ENCODE measurements around the gene CD1B.
A peak's percentile ranks its signal among the peaks of the same experiment; 100 is the strongest.
"Not testable (repeated sequence)": the region's sequence is repeated elsewhere in the genome, so short reads cannot be mapped to it uniquely, and the experiment has no call there.

Gene CD1B

DNA sequence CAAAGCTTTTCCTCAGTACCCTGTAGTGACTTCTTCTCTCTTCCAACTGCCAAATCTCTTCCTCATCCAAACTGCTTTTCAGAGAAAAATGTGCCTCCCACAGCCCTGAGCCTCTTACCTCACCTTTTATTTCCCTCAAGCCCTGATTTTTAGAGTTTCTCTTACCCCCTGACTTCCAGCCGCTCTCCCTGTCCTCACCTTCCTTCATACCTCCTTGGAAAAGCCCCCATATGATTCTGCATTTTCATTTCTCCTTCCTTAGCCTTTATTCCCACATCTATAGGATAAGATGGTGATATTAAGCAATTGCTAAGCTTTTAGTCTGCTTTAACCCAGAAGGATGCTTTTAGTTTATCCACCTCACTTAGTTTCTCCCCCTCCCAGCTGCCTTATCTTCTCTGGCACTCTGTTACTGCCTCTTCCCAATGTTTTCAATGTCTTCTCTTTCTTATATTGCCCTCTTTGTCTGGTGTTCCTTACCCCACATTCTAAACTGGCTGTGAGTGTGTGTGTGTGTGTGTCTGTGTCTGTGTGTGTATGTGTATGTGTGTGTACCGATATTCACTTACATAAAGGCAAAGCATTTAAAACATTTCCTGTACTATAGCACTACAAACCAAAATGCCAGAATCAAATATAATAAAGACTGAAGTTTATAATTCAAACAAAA lies at the start of gene CD1B:
Gene CD1B, minus strand, starts transcription at position 51 of the 670 bp plus-strand sequence. CDS start 108 bp downstream, outside the sequence.
- no peak for DNase-seq

DNA sequence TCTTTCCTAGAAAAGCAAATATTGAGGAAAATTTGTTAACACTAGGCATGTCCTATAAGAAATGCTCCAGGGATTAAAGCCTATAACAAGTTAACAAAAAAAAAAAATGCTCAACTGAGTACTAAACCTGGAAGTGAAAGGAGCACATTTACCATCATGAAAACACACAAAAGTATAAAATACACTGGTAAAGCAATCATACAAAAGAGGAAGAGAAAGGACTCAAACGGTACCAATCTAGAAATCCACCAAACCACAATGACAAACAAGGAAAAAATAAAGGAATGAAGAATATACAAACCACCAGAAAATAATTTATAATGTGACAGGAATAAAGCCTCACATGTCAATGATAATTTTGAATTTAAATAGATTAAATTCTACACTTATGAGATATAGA lies 43.5 kb upstream of the CD1B start:
- DNase-seq: no peak

DNA sequence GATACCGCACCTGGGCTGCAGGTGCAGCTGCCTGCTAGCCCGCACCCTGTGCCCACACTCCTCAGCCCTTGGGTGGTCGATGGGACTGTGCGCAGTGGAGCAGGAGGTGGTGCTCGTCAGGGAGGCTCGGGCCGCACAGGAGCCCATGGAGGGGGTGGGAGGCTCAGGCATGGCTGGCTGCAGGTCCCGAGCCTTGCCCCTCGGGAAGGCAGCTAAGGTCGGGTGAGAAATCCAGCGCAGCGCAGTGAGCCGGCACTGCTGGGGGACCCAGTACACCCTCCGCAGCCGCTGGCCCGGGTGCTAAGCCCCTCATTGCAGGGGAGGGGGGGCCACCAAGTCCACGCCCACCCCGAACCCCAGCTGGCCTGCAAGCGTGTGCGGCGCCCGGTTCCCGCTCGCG lies 42.8 kb upstream of the CD1B start:
- DNase-seq: not testable (repeated sequence)

DNA sequence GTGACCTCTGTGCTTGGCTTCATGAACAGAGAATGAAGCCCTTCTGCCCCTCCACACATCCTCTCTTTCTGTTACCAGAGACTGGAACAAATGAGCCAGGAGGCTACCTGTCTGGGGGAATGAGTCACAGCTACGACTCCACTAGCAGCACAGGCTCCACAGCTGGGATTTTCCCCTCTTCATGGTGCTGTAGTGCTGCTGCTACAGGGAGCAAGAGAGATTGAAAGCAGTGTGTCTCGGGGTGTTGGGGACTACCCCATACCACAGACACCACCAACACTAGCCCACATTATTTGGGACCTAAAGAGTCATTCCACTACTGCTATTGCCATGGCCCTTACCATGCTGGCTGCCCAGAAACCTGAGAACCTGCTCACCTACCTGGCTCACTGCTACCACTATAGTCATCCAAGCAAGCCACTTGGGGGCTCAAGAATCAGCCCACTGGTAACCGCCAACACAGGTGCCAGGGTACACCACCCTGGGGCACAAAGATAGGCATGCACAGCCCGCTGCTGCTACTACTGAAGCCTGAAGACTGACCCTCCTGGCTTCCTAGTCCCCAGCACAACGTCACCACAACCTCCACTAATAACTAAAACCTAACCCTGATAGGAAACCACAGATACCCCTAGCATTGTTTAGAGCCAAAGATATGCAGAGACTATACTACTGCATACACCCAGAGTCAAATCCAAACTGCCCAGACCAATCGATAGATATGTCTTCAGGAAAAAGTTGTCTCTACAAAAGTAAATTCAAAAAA lies 40.0 kb upstream of the CD1B start:
- peak; percentile 64 for DNase-seq

DNA sequence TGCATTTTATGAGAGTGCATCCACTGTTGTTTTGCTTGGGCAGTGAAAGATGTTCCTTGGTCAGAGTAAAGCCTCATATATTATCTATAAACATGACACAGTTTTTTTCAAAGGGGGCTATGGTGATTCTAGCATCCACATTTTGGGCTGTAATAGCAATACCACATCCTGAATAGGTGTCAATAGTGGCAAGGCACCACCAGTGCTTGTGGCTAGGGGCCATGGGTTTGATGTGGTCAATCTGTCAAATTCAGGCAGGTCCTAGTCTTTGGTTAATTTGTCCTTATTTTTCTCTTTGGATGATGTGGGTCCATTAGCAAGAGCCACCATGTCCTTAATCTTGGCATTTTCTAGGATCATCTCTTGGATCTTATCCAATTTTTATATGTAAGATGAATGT lies 35.5 kb upstream of the CD1B start:
- DNase-seq: no peak

DNA sequence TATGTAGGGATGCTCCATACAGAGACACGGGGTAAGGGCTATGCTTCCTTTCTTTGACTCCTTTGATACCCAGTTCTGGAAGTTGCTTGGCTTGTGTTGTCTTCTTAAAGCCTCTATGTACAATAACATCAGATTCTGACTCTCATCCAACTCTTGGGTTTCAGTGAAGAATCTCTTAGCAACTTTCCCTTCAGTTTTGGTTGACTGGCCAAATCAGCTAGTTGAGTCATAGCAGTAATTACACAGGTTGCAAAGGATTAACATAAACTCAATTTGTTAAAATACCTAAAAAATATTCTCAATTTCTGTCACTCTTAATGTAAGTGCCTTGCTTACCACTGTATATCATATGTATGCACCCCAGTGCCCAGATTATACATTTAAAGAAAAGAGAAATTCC lies 31.6 kb upstream of the CD1B start:
- no peak for DNase-seq

DNA sequence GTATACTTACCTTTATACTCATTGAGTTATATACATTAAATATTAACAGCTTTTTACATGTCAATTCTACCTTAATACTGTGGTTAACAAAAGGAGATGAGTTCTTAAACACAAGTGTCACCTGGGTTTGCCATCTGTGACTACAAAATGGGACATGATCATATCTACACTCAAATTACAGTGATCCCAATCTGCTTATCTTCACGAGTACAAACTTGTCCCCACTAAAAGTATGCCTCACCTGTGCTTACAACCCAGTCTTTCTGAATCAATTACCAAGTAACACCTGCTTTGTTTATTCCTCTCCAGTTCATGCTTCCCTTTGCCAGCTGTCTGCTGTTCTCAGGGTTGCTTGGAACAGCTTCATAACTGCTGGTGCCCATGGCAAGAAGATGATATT lies 31.2 kb upstream of the CD1B start:
- DNase-seq: no peak

DNA sequence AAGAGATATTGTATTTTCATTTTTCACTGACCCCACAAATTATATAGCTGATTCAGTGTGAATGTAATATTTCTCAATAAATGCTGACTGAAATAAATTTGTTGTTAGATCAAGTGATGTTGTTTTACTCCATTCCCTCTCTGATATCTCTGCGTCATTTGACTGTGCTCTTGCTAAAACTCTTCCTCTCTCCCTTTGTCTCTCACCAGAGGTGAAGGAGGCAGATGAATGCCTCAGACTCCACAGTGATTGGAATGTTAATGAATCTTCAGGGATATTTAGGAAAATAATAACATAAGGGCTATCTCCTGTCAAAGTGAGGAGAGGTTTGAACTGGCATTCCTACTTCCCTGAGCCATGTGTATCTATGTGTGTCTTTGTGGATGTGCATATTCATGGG lies 26.1 kb upstream of the CD1B start:
- DNase-seq: no peak

DNA sequence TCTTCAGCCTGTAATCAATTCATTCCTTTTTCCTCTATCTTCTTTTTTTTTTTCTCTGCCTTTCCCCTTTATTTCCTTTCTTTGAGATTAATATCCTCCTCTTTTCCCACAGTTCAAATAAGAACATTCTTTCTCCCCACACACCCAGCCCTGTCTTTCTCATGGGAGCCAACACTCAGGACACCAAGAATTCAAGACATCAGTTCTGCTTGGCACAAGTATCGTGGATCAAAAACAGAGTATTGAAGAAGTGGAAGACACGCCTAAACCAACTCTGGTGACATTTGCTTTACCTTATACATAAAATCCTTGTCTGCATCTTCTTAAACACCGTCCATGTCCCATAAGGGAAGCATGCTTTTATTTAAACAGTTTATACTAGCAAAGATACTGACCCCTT lies 25.3 kb upstream of the CD1B start:
- DNase-seq: no peak

DNA sequence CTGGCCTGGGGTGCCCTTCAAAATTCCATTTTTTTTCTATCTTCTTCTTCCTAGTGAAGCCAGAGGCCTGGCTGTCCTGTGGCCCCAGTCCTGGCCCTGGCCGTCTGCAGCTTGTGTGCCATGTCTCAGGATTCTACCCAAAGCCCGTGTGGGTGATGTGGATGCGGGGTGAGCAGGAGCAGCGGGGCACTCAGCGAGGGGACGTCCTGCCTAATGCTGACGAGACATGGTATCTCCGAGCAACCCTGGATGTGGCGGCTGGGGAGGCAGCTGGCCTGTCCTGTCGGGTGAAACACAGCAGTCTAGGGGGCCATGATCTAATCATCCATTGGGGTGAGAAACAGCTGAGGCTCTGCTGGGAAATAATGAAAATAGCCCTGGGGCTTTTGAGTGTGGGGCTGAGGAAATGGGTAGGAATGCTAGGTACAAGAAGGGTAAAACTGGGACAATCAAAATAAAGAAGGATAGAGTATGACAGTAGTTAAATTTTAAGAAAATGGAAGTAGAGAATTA lies 24.5 kb upstream of the CD1B start:
- no peak for DNase-seq

DNA sequence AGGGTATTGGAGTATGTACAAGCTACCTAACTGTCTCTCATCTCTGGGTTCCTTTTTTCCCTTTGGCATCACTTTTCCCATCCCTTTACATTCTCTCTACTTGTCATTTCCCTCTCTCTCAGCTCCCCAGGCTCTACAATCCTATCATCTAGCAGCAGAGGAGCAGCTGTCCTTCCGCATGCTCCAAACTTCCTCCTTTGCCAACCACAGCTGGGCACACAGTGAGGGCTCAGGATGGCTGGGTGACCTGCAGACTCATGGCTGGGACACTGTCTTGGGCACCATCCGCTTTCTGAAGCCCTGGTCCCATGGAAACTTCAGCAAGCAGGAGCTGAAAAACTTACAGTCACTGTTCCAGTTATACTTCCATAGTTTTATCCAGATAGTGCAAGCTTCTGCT lies 22.9 kb upstream of the CD1B start:
- DNase-seq: no peak

DNA sequence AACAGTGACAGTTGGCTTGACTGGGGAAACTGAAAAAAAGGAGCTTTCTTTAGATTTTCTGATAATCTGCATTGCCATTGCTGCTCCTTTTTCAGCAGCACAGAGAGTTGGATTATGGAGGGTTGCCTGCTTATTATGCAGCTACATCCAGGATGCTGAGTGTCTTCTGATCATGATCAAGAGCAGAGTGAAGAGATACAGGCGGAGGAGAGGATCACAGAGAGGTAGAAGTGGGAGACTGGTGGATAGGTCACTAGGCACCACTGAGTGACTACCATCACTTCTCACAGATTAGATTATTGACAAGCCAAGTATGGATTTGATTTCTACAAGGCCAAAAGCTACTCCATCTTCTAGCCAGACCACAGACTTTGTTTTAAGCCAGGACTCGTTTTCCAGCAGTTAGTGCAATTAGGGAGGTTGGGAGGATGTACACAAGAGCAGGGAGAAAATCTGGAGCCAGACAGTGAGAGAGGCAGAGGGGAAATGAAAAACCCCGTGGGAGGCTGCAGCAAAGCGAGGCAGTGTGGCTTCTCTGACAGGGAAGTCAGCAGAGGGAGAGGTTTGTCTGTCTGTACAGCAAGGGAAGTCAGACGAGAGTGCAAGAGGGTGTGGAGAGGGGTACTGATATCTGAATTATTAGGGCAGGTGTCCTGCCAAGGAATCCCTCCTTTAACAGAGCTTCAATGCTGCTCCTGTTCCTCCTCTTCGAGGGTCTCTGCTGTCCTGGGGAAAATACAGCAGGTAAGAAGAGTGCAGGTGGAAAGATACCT lies 22.2 kb upstream of the CD1B start, which contains the start of gene CD1E:
Gene CD1E, plus strand, starts transcription at position 592 of the 773 bp plus-strand sequence. Its CDS starts 95 bp downstream, at position 687.
- no peak for DNase-seq

DNA sequence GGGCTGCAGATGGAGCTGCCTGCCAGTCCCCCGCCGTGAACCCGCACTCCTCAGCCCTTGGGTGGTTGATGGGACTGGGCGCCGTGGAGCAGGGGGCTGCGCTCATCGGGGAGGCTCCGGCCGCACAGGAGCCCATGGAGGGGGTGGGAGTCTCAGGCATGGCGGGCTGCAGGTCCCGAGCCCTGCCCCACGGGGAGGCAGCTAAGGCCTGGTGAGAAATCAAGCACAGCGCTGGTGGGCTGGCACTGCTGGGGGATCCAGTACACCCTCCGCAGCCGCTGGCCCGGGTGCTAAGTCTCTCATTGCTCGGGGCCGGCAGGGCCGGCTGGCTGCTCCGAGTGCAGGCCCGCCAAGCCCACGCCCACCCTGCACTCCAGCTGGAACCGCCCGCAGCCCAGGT lies 17.6 kb upstream of the CD1B start:
- DNase-seq: not testable (repeated sequence)

DNA sequence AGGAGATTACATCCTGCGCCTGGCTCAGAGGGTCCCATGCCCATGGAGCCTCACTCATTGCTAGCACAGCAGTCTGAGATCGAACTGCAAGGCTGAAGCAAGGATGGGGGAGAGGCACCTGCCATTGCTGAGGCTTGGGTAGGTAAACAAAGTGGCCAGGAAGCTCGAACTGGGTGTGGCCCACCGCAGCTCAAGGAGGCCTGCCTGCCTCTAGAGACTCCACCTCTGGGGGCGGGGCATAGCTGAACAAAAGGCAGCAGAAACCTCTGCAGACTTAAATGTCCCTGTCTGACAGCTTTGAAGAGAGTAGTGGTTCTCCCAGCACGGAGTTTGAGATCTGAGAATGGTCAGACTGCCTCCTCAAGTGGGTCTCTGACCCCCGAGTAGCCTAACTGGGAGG lies 5.1 kb upstream of the CD1B start:
- DNase-seq: not testable (repeated sequence)

DNA sequence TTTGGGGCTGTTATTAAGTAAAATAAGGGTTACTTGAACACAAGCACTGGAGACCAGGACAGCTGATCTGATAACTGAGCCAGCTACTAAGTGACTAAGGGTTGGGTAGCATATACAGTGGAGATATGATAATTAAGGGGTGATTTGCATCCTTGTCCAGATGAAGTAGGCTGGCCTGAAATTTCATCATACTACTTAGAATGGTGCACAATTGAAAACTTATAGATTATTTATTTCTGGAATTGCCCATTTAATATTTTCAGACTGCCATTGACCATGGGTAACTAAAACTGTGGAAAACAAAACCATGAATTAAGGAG lies 3.8 kb upstream of the CD1B start:
- no peak for DNase-seq

DNA sequence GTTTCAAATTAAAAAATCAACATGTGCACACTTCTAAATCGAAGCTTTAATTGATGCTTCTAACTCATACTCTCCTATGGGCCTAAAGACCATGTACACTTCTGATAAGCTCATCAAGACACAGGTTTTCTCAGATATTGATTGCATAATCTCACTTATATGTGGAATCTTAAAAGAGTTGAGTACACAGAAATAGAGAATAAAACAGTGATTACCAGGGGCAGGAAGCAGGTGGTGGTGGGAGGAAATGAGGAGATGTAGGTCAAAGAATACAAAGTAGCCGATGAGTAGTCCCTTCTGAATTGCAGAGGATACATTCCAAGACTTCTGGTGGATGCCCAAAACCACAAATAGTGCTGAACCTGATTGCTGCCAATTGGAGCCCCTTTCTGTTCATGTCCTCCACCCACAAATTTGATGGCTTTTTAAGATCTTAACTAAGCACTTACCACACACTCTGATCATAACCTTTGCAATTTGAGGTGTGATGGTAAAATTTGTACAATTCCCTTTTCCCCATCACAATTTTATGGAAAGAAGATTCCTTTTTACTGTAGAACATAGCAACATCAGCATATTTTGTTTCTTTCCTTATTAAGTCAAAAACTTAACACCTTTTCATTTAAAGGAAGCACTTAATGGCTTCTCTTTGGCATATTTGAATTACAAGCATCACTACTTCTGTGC lies 3.3 kb upstream of the CD1B start:
- no peak for DNase-seq

DNA sequence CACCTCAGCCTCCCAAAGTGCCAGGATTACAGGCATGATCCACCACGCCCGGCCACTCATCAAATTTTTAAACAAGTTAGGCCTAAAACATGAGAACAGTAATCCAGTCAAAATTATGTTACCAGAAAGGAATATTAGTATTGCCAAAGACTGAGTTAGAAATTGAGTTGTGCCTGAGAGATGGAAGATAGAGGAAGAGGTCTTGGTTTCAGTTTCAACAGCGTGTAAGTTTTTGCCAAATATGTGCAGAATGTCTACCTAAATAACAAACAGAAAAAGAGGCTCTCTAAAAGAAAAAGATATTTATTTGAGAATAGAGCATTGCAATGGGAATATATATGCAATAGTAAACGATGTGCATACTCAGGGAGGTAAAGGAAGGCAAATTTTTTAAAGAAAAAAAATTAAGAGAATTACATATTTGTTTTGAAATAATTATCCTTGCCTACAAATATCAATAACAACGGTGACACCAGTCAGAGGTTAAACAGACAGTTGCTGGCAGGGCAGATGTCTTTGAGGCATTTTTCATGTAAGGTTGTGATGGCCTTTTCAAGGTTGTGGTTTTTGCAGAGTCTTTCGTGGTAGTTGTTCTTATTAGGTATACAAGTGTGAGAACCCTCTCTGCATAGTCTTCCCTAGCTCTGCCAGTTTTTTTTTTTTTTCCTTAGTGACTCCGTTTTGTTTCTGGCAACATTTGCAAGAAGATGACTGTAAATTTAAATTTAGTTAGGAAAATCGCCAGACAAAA lies 2.2 kb upstream of the CD1B start:
- DNase-seq: no peak

DNA sequence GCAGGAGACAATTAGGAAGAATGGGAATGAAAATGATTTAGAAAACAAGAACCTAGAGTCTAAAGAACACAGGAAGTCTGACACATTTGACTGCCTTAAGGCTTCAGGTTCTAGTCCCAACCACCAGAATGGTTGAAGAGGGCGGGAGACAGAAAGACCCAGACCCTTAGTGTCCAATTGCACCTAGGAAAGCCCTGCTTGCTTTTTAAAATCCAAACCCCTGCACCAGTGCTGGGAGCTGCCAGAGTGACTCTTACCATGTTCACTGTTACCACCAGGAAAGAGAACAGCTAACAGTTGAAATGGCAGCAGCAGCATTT lies 265 bp downstream of the CD1B start:
- DNase-seq: no peak

DNA sequence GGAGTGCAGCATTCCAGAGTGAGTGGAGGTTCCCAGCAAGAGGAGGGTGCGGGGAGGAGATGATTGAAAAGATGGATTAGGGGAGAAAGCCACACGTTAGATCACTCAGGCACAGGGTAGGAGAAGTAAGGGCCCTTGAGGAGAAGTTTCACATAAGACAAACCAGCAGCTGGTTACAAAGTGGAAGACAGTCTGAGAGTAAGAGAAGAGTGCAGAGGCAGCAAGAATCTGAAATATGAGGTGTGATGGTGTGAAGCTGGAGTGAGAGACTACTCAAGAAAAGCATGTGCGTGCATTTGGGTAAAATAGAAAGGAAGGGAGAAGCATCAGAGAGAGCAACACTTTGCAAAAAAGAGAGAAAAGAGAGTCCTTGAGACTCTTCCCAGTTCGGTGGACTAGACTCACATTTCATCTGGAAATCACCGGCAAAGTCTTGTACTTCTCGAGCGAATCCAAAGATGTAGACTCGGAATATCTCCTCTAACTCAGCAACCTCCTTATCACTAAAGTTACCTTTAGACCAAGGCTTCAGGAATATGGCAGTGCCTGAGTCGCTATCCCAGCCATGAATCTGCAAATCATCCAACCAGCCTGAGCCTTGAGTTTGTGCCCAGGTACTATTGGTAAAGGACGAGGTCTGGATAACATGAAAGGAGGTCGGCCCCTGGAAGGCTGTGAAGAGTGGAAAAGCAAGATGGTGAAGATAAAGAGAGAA lies 783 bp downstream of the CD1B start:
- DNase-seq: no peak

DNA sequence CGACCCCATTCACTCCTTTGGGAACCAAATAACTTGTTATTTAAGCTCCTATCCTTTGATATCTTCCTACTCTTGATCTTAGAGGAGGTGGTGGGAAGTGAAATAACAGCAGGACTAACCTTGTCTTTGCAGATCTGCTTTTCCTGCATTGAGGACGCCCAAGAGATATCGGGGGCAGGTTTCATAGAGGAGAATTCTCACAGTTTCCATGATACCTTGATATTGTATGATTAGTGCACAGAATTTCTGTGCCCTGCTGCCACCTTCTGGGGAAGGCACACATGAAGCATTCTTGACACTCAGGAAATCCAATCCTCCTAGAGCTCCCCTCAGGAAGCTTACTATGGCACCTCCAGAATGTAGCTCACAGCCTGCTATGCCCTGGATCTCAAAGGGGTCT lies 1.6 kb downstream of the CD1B start:
- DNase-seq: peak; percentile 5

DNA sequence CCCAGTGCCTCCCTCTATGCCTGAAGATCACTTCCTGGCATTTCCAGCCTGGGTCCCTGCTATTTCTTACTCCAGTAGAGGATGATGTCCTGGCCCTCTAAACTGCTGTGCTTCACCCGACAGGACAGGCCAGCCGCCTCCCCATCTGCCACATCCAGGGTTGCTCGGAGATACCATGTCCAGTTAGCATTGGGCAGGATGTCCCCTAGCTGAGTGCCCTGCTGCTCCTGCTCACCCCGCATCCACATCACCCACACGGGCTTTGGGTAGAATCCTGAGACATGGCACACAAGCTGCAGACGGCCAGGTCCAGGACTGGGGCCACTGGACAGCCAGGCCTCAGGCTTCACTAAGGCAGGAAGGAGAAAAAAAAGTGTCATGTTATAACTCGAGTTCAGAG lies 2.0 kb downstream of the CD1B start:
- no peak for DNase-seq

DNA sequence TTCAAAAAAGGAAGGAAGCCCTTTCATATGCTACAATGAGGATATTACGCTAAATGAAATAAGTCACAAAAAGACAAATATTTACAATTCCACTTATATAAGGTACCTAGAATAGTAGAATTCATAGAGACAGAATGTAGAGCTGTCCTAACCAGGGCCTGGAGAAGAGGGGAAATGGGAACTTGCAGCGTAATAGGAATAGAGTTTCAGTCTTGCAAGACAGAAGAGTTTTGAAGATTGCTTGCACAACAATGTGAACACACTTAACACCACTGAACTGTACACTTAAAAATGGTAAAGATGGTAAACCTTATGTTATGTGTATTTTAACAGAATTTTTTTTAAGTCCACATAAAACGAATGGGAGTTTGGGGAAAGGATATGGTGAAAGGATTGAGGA lies 2.9 kb downstream of the CD1B start:
- DNase-seq: no peak

Data from activated CD4-positive, alpha-beta T cell treated with anti-CD3 and anti-CD28 coated beads, Interleukin-2, Interleukin-6, amounts not matched to agents 100 ng/mL and 50 ng/mL, durations not matched to agents 16 hours and 8 hours (primary cell).